OCI-M1 (cell line): ENCODE measurements around the gene MIB2.
"Not testable (repeated sequence)": the region's sequence is repeated elsewhere in the genome, so short reads cannot be mapped to it uniquely, and the experiment has no call there.

Experiments used
- DNase-seq: peaks from one replicate; lab custom pipeline; 2025; lab: John Stamatoyannopoulos, UW

The MIB2 gene

GRCh38 chr1:1615256-1616044 lies at the start of gene MIB2:
MIB2 (plus strand) TSS chr1:1615500; CDS start chr1:1623453, 7,953 bp downstream.
- DNase-seq = peak; percentile 98

GRCh38 chr1:1567152-1567875 lies 48.0 kb upstream of the MIB2 start:
- DNase-seq = no peak

GRCh38 chr1:1567891-1568291 lies 47.4 kb upstream of the MIB2 start:
- DNase-seq = no peak

GRCh38 chr1:1569341-1569740 lies 46.0 kb upstream of the MIB2 start:
- DNase-seq = no peak

GRCh38 chr1:1573843-1574720 lies 41.2 kb upstream of the MIB2 start:
- peak; percentile 85 for DNase-seq

- peak; percentile 96 for DNase-seq
Observed at GRCh38 chr1:1574721-1575537, 40.4 kb upstream of the MIB2 start, which contains the start of gene SSU72. SSU72 (minus strand) TSS chr1:1574863; CDS start chr1:1574557, 306 bp downstream.

GRCh38 chr1:1577367-1578011 lies 37.8 kb upstream of the MIB2 start:
- no peak for DNase-seq

GRCh38 chr1:1578371-1578940 lies 36.8 kb upstream of the MIB2 start:
- DNase-seq = no peak

GRCh38 chr1:1582585-1583346 lies 32.5 kb upstream of the MIB2 start:
- no peak for DNase-seq

GRCh38 chr1:1583347-1584010 lies 31.8 kb upstream of the MIB2 start:
- DNase-seq = no peak

- no peak for DNase-seq
Observed at GRCh38 chr1:1591452-1591851, 23.8 kb upstream of the MIB2 start.

- no peak for DNase-seq
Observed at GRCh38 chr1:1593834-1594601, 21.3 kb upstream of the MIB2 start.

GRCh38 chr1:1594602-1595260 lies 20.6 kb upstream of the MIB2 start:
- DNase-seq = no peak

GRCh38 chr1:1595341-1595740 lies 20.0 kb upstream of the MIB2 start:
- not testable (repeated sequence) for DNase-seq

- no peak for DNase-seq
Observed at GRCh38 chr1:1596493-1597274, 18.6 kb upstream of the MIB2 start.

GRCh38 chr1:1597275-1597930 lies 17.9 kb upstream of the MIB2 start:
- no peak for DNase-seq
